ENCODE measurements around the gene OSBPL10. TPM values are rescaled to one million over a fixed set of nuclear protein-coding genes. Genes with fewer than 3 reads are reported as not detected.
A peak's percentile ranks its signal among the peaks of the same experiment; 100 is the strongest.

The OSBPL10 gene
- total RNA-seq, 2 donors from 2014 or later = 2.2 to 5.1 TPM

DNA sequence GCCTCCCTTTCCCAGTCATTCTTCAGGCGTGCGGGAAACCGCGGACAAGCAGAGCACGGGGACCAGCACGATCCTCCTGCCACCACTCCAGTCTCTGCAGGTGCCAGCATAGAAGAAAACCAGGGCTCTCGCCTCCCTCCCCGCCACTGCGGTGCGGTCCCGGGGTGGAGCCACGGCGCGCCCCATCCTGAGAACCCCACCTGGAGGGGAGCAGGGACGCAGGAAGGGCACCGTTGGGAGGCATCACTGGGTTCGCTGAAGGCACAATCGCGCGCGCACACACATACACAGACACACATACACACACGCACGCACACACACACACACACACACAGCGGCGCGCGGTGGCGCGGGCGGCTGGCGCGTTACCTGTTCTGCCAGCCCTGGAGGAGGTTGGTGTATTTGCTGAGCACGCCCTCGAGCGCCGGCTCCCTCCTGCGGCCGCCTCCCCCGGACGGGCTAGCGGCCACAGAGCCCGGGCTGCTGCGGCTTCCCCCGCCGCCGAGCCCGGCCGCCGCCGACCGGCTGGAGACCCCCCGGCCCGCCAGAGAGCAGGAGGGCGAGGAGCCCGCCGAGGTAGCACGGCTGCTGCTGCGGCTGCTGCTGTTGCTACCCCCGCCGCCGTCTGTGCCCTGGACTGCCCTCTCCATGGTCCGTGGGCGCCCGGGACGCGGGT, 394 bp downstream of the OSBPL10 start:
- Mint-ChIP-seq H3K27me3 (ENCODE audit: low read depth) (peaks cover 64% of the 10 kb centered on the region), H3K4me3 (peak overlapping the region; percentile 79 to 85), H3K4me1 (ENCODE audit: low read depth) (peaks cover 23% of the 10 kb centered on the region), H3K27ac (no peak overlapping the region), H3K9me3 (no peaks in the 10 kb centered on the region), H3K36me3 (ENCODE audit: insufficient read depth in 2 of 2) (peaks cover 0 to 5% of the 10 kb centered on the region in 2 donors)
- ATAC-seq (replicated peaks in 1 of 2) (peak; percentile 64 to 66), DNase-seq (peak; percentile 41)

GRCh38 chr3:31979001-31979697, 1.9 kb downstream of the OSBPL10 start:
- Mint-ChIP-seq H3K4me1 (ENCODE audit: low read depth) (peaks cover 23% of the 10 kb centered on the region), H3K36me3 (ENCODE audit: insufficient read depth in 2 of 2) (peaks cover 1 to 5% of the 10 kb centered on the region in 2 donors), H3K27me3 (ENCODE audit: low read depth) (peaks cover 76% of the 10 kb centered on the region), H3K27ac (peak overlapping the region; percentile 87), H3K4me3 (peak overlapping the region; percentile 85 to 86), H3K9me3 (no peaks in the 10 kb centered on the region)
- DNase-seq = peak in 1 of 2 donors; percentile 19
- peak; percentile 64 to 67 for ATAC-seq (replicated peaks in 1 of 2)

DNA sequence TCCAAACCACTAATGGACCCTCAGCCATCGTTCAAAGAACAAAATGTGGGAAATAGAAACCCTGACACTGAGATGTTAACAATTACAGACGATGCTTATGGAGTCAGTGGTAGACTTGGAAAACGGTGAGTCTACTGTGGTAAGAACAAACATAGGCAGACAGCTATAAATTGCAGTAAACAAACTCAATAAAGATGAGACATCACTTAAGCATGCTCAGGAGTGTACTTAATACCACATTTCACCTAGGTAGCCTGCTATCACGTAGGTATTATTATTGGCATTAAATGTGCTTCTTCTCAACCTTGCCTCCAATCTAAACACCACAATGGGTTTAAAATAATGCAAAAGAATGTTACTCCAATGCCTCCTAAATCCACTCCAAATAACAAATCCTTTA, 2.5 kb downstream of the OSBPL10 start:
- H3K4me1 Mint-ChIP-seq (ENCODE audit: low read depth) = peaks cover 23% of the 10 kb centered on the region
- H3K36me3 Mint-ChIP-seq (ENCODE audit: insufficient read depth in 2 of 2) = peaks cover 1 to 5% of the 10 kb centered on the region in 2 donors
- no peak for DNase-seq
- no peak for ATAC-seq (replicated peaks in 1 of 2)
- no peaks in the 10 kb centered on the region for H3K9me3 Mint-ChIP-seq
- peaks cover 79% of the 10 kb centered on the region for H3K27me3 Mint-ChIP-seq (ENCODE audit: low read depth)
- peak overlapping the region; percentile 87 for H3K27ac Mint-ChIP-seq
- peak overlapping the region; percentile 85 to 86 for H3K4me3 Mint-ChIP-seq

- H3K27ac Mint-ChIP-seq = no peak overlapping the region
- no peaks in the 10 kb centered on the region for H3K9me3 Mint-ChIP-seq
- DNase-seq (no peak), ATAC-seq (replicated peaks in 1 of 2) (no peak)
- H3K36me3 Mint-ChIP-seq (ENCODE audit: insufficient read depth in 2 of 2) = peaks cover 1 to 5% of the 10 kb centered on the region in 2 donors
- peaks cover 23% of the 10 kb centered on the region for H3K4me1 Mint-ChIP-seq (ENCODE audit: low read depth)
- peaks cover 77% of the 10 kb centered on the region for H3K27me3 Mint-ChIP-seq (ENCODE audit: low read depth)
- H3K4me3 Mint-ChIP-seq = no peak overlapping the region
These were observed 3.3 kb downstream of the OSBPL10 start for GRCh38 chr3:31977736-31978135.

GRCh38 chr3:31976302-31976701, 4.8 kb downstream of the OSBPL10 start:
- Mint-ChIP-seq H3K27ac (no peak overlapping the region), H3K36me3 (ENCODE audit: insufficient read depth in 2 of 2) (peaks cover 1 to 5% of the 10 kb centered on the region in 2 donors), H3K4me3 (no peak overlapping the region), H3K9me3 (no peaks in the 10 kb centered on the region), H3K27me3 (ENCODE audit: low read depth) (peaks cover 63% of the 10 kb centered on the region), H3K4me1 (ENCODE audit: low read depth) (peaks cover 18% of the 10 kb centered on the region)
- ATAC-seq (replicated peaks in 1 of 2) (no peak), DNase-seq (no peak)

GRCh38 chr3:31974964-31975363, 6.1 kb downstream of the OSBPL10 start:
- DNase-seq = no peak
- Mint-ChIP-seq H3K27ac (no peak overlapping the region), H3K4me1 (ENCODE audit: low read depth) (peaks cover 17% of the 10 kb centered on the region), H3K27me3 (ENCODE audit: low read depth) (peaks cover 62% of the 10 kb centered on the region), H3K4me3 (no peak overlapping the region), H3K36me3 (ENCODE audit: insufficient read depth in 2 of 2) (peaks cover 0 to 1% of the 10 kb centered on the region in 2 donors), H3K9me3 (no peaks in the 10 kb centered on the region)
- no peak for ATAC-seq (replicated peaks in 1 of 2)

DNA sequence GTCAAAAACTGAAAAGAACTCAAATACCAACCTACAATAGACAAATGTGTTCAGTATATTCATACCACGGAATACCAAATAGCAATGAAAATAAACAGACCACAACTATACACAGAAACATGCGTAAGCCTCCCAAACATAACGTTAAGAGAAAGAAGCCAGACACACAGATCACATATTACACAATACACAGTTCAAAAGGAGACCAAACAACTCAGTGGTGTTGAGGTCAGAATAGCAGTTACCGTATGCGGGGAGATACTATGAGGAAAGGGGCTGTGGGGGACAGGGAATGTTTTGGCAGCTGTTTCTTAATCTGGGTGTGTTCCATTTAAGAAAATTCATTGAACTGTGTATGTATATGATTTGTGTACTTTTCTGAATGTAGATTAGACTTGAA, 6.6 kb downstream of the OSBPL10 start:
- peaks cover 58% of the 10 kb centered on the region for H3K27me3 Mint-ChIP-seq (ENCODE audit: low read depth)
- ATAC-seq (replicated peaks in 1 of 2) = no peak
- H3K27ac Mint-ChIP-seq = no peak overlapping the region
- H3K9me3 Mint-ChIP-seq = no peaks in the 10 kb centered on the region
- H3K4me3 Mint-ChIP-seq = no peak overlapping the region
- H3K4me1 Mint-ChIP-seq (ENCODE audit: low read depth) = peaks cover 13% of the 10 kb centered on the region
- H3K36me3 Mint-ChIP-seq (ENCODE audit: insufficient read depth in 2 of 2) = peaks cover 0 to 1% of the 10 kb centered on the region in 2 donors
- DNase-seq = no peak

GRCh38 chr3:31973837-31974236, 7.2 kb downstream of the OSBPL10 start:
- H3K4me3 Mint-ChIP-seq = no peak overlapping the region
- peaks cover 0 to 1% of the 10 kb centered on the region in 2 donors for H3K36me3 Mint-ChIP-seq (ENCODE audit: insufficient read depth in 2 of 2)
- H3K27me3 Mint-ChIP-seq (ENCODE audit: low read depth) = peaks cover 53% of the 10 kb centered on the region
- H3K27ac Mint-ChIP-seq = no peak overlapping the region
- DNase-seq (no peak), ATAC-seq (replicated peaks in 1 of 2) (no peak)
- peaks cover 7% of the 10 kb centered on the region for H3K4me1 Mint-ChIP-seq (ENCODE audit: low read depth)
- H3K9me3 Mint-ChIP-seq = no peaks in the 10 kb centered on the region

GRCh38 chr3:31973081-31973480, 8.0 kb downstream of the OSBPL10 start:
- peaks cover 47% of the 10 kb centered on the region for H3K27me3 Mint-ChIP-seq (ENCODE audit: low read depth)
- no peaks in the 10 kb centered on the region for H3K9me3 Mint-ChIP-seq
- ATAC-seq (replicated peaks in 1 of 2) = no peak

GRCh38 chr3:31971607-31972006, 9.5 kb downstream of the OSBPL10 start:
- ATAC-seq (replicated peaks in 1 of 2) (no peak), DNase-seq (no peak)
- Mint-ChIP-seq H3K4me1 (ENCODE audit: low read depth) (no peaks in the 10 kb centered on the region), H3K4me3 (no peak overlapping the region), H3K9me3 (no peaks in the 10 kb centered on the region), H3K36me3 (ENCODE audit: insufficient read depth in 2 of 2) (peaks cover 0 to 1% of the 10 kb centered on the region in 2 donors), H3K27me3 (ENCODE audit: low read depth) (peaks cover 33% of the 10 kb centered on the region), H3K27ac (no peak overlapping the region)

More at GRCh38 chr3:31973081-31973480, 8.0 kb downstream of the OSBPL10 start:
- Mint-ChIP-seq H3K4me1 (ENCODE audit: low read depth) (no peaks in the 10 kb centered on the region), H3K27ac (no peak overlapping the region), H3K36me3 (ENCODE audit: insufficient read depth in 2 of 2) (peaks cover 0 to 1% of the 10 kb centered on the region in 2 donors), H3K4me3 (no peak overlapping the region)
- DNase-seq = no peak

- Mint-ChIP-seq H3K9me3 (no peaks in the 10 kb centered on the region), H3K36me3 (ENCODE audit: insufficient read depth in 2 of 2) (no peaks in the 10 kb centered on the region), H3K27ac (no peak overlapping the region), H3K4me1 (ENCODE audit: low read depth) (no peaks in the 10 kb centered on the region), H3K4me3 (no peak overlapping the region), H3K27me3 (ENCODE audit: low read depth) (peaks cover 14% of the 10 kb centered on the region)
- no peak for DNase-seq
- no peak for ATAC-seq (replicated peaks in 1 of 2)
These were observed 12.1 kb downstream of the OSBPL10 start for GRCh38 chr3:31968927-31969418.

DNA sequence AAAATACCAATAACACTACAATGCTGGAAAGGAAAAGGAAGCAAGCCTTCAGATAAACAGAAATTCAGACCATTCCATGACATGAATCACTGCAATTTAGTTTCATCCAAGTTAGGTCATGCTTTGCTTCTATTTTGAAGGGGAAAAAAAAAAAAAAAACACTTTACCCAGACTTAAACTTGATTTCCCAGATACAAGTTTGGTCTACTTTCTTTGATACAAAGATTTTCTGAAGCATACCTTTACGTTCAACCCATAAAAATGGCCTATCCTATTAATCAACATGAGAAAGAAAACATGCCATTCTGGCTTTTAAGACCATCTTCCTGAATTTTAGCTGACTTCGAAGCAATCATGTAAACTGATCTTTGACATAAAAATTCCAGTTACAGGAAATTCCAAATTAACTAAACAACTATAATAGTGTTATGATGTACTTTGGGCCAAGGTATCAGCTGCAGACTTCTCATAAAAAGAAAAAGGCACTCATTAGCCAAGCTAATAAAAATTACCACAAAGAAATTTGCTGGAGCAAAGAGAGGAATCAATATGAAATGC, 12.6 kb downstream of the OSBPL10 start:
- H3K4me3 Mint-ChIP-seq = no peak overlapping the region
- H3K36me3 Mint-ChIP-seq (ENCODE audit: insufficient read depth in 2 of 2) = no peaks in the 10 kb centered on the region
- H3K4me1 Mint-ChIP-seq (ENCODE audit: low read depth) = peaks cover 5% of the 10 kb centered on the region
- H3K9me3 Mint-ChIP-seq = no peaks in the 10 kb centered on the region
- no peak overlapping the region for H3K27ac Mint-ChIP-seq
- ATAC-seq (replicated peaks in 1 of 2) (no peak), DNase-seq (no peak)
- peaks cover 14% of the 10 kb centered on the region for H3K27me3 Mint-ChIP-seq (ENCODE audit: low read depth)

DNA sequence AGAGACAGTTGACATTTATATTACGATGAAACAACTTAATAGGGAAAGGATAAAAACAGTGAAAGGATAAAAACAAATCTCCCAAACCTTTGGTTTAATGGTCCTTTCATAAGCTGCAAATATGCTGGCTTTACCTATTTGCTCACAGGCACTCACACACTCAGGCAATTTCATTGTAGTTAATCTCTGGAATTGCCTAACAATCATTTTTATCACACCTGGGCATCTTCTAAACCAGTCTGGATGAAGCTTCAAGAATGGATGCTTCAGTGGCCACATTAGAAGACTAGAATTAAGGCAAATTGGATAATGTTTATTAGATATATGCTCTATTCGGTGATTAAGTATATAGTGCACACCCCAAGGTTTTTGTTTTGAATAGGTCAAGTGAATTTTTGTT, 13.5 kb downstream of the OSBPL10 start:
- Mint-ChIP-seq H3K36me3 (ENCODE audit: insufficient read depth in 2 of 2) (no peaks in the 10 kb centered on the region), H3K27ac (no peak overlapping the region), H3K27me3 (ENCODE audit: low read depth) (peaks cover 9% of the 10 kb centered on the region), H3K4me1 (ENCODE audit: low read depth) (peaks cover 11% of the 10 kb centered on the region), H3K4me3 (no peak overlapping the region), H3K9me3 (no peaks in the 10 kb centered on the region)
- DNase-seq = no peak
- ATAC-seq (replicated peaks in 1 of 2) = no peak

Data from activated T-cell treated with anti-CD3 and anti-CD28 coated beads, Interleukin-2, amount 50 U/mL, for 72 hours (primary cell).